ENCODE data around the gene RHPN2. TPM values are rescaled to one million over a fixed set of nuclear protein-coding genes. Genes with fewer than 3 reads are reported as not detected.

Gene RHPN2
- total and polyA plus RNA-seq, 2 of the 13 experiments (the other 11 are each of a cell fraction or from before 2014, with no cell fraction given) = 20.3 to 48.0 TPM

- DNase-seq (ENCODE audit: low spot score) = no peak
- 68% methylated on average over 2 of the region's 9 CpGs for WGBS (ENCODE audit: low lambda C conversion rate)
- no TSS peak for BruUV-seq (replicated peaks)
- ChIA-PET CTCF (ENCODE audit: low intra/inter-chr PET ratio, low total read pairs) (no interaction called here), POLR2A (no interaction called here)
- intact Hi-C loops (cut with micrococcal nuclease; ENCODE audit: unreplicated experiment) (no loop called here), in situ Hi-C loops (cut with HindIII; ENCODE audit: extremely low pct_ligation_motif_present, low pct_unique_long_range_greater_than_20kb) (no loop called here)
- Histone ChIP-seq H3K36me3 (replicated peaks in 1 of 2; ENCODE audit: control insufficient read depth in 1 of 2, insufficient read depth in 2 of 2, low read length in 2 of 2) (peaks cover 4 to 6% of the 10 kb centered on the region in 2 experiments; a peak in 3 of 5 replicates), H3K79me2 (ENCODE audit: insufficient read depth, low read length) (no peaks in the 10 kb centered on the region), H3K27ac (ENCODE audit: extremely low read length, insufficient read depth, low read length) (no peak overlapping the region), H3K27me3 (ENCODE audit: control insufficient read depth in 1 of 2, insufficient read depth in 2 of 2, low read length in 2 of 2) (no peaks in the 10 kb centered on the region), H3K4me1 (ENCODE audit: insufficient read depth, low read length) (no peaks in the 10 kb centered on the region), H3K9me3 (ENCODE audit: low read length) (no peaks in the 10 kb centered on the region), H2AFZ (ENCODE audit: low read length) (no peak overlapping the region), H3K4me2 (ENCODE audit: low read depth, low read length) (no peak overlapping the region), H3K4me3 (replicated peaks in 1 of 3; ENCODE audit: insufficient read depth in 1 of 3, low read depth in 2 of 3, low read length in 3 of 3) (no peak overlapping the region), H4K20me1 (ENCODE audit: insufficient read depth, low read length) (no peaks in the 10 kb centered on the region), H3K9ac (ENCODE audit: insufficient read depth, low read depth, low read length) (no peak overlapping the region)
- no peak for FAIRE-seq
- ATAC-seq = no peak
- TF ChIP-seq ZNF180 (CRISPR knock-in tag; IDR thresholded peaks at IDR 0.05; ENCODE audit: borderline replicate concordance, low read depth) (no peak), THRA (CRISPR knock-in tag; IDR thresholded peaks at IDR 0.05; ENCODE audit: borderline replicate concordance) (no peak), TBL1XR1 (IDR thresholded peaks at IDR 0.05; ENCODE audit: borderline replicate concordance, low read length, partially characterized antibody) (no peak)
Observed at GRCh38 chr19:32935629-32936028, 129.1 kb downstream of the RHPN2 start.

- FAIRE-seq = no peak
- no peaks in the 10 kb centered on the region for H3K27me3 ChIP-seq (ENCODE audit: control insufficient read depth in 1 of 2, insufficient read depth in 2 of 2, low read length in 2 of 2)
- TF ChIP-seq ATAD3A (CRISPR knock-in tag; IDR thresholded peaks at IDR 0.05) = no peak
- TF ChIP-seq SRF (IDR thresholded peaks at IDR 0.05; ENCODE audit: low read depth, low read length) = no peak
- TF ChIP-seq ZHX2 (IDR thresholded peaks at IDR 0.05; ENCODE audit: low read depth) = no peak
- TF ChIP-seq ZHX2 (CRISPR knock-in tag; IDR thresholded peaks at IDR 0.05; ENCODE audit: borderline replicate concordance) = no peak
- peak; percentile 64; the same call in 1 of the 2 replicates for TF ChIP-seq ZNF770 (CRISPR knock-in tag; IDR thresholded peaks at IDR 0.05)
Observed at GRCh38 chr19:32933571-32933970, 131.1 kb downstream of the RHPN2 start.

More at GRCh38 chr19:32933571-32933970, 131.1 kb downstream of the RHPN2 start:
- CTCF ChIA-PET (ENCODE audit: low intra/inter-chr PET ratio, low total read pairs) = no interaction called here
- Histone ChIP-seq H3K9ac (ENCODE audit: insufficient read depth, low read depth, low read length) (no peak overlapping the region), H3K36me3 (replicated peaks in 1 of 2; ENCODE audit: control insufficient read depth in 1 of 2, insufficient read depth in 2 of 2, low read length in 2 of 2) (peaks cover 6 to 8% of the 10 kb centered on the region in 2 experiments; a peak in 3 of 5 replicates), H2AFZ (ENCODE audit: low read length) (no peak overlapping the region), H4K20me1 (ENCODE audit: insufficient read depth, low read length) (no peaks in the 10 kb centered on the region), H3K27ac (ENCODE audit: extremely low read length, insufficient read depth, low read length) (no peak overlapping the region), H3K9me3 (ENCODE audit: low read length) (no peaks in the 10 kb centered on the region), H3K4me2 (ENCODE audit: low read depth, low read length) (no peak overlapping the region), H3K4me1 (ENCODE audit: insufficient read depth, low read length) (peaks cover 7% of the 10 kb centered on the region; the same call in 1 of the 2 replicates), H3K79me2 (ENCODE audit: insufficient read depth, low read length) (no peaks in the 10 kb centered on the region), H3K4me3 (replicated peaks in 1 of 3; ENCODE audit: insufficient read depth in 1 of 3, low read depth in 2 of 3, low read length in 3 of 3) (no peak overlapping the region)
- no peak for DNase-seq (ENCODE audit: low spot score)
- POLR2A ChIA-PET = no interaction called here
- WGBS (ENCODE audit: low lambda C conversion rate) = 91% methylated on average over 3 of the region's 3 CpGs
- no TSS peak for BruUV-seq (replicated peaks)
- intact Hi-C loops (cut with micrococcal nuclease; ENCODE audit: unreplicated experiment) = no loop called here
- ATAC-seq = no peak
- in situ Hi-C loops (cut with HindIII; ENCODE audit: extremely low pct_ligation_motif_present, low pct_unique_long_range_greater_than_20kb) = no loop called here

Data from HepG2 (cell line).